HG02840 (cell line): ENCODE measurements around the gene NEDD4.
"Not testable (repeated sequence)": the region's sequence is repeated elsewhere in the genome, so short reads cannot be mapped to it uniquely, and the experiment has no call there.

Source experiments
- ATAC-seq: cut with Tn5 transposase; IDR thresholded peaks from one replicate; pipeline ENCODE4 v1.9.1; 2021; ENCODE audit warnings: mild to moderate bottlenecking, moderate library complexity, moderate number of reproducible peaks; ENCODE audit not compliant: unreplicated experiment, low FRiP score

Gene NEDD4

GRCh38 chr15:55960946-55961345 lies 32.5 kb downstream of the NEDD4 start:
- no peak for ATAC-seq

DNA sequence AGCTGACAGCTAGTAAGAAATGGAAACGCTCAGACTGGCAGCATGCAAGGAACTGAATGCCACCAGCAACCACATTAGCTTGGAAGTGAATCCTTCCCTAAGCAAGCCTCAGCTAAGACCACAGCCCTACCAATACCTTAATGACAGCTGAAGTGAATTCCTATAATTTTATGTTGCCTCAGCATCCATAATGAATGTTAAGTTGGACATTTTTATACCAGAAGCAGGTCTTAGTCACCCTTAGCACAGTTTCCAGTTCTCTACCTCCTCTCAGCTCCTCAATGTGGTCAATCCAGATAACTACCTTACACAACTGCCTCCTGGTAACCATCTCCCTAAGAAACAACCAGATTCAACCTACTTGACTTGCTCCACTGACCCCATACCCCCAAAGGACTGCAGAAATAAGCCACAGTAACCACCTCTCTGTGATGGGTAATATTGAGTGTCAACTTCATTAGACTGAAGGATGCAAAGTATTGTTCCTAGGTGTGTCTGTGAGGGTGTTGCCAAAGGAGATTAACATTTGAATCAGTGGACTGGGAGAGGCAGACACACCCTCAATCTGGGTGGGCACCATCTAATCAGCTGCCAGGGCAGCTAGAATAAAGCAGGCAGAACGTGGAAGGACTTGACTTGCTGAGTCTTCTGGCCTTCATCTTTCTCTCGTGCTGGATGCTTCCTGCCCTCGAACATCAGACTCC lies 33.5 kb downstream of the NEDD4 start:
- ATAC-seq = no peak

GRCh38 chr15:55958349-55958748 lies 35.1 kb downstream of the NEDD4 start:
- ATAC-seq = no peak

GRCh38 chr15:55954862-55955605 lies 38.4 kb downstream of the NEDD4 start:
- ATAC-seq = no peak

DNA sequence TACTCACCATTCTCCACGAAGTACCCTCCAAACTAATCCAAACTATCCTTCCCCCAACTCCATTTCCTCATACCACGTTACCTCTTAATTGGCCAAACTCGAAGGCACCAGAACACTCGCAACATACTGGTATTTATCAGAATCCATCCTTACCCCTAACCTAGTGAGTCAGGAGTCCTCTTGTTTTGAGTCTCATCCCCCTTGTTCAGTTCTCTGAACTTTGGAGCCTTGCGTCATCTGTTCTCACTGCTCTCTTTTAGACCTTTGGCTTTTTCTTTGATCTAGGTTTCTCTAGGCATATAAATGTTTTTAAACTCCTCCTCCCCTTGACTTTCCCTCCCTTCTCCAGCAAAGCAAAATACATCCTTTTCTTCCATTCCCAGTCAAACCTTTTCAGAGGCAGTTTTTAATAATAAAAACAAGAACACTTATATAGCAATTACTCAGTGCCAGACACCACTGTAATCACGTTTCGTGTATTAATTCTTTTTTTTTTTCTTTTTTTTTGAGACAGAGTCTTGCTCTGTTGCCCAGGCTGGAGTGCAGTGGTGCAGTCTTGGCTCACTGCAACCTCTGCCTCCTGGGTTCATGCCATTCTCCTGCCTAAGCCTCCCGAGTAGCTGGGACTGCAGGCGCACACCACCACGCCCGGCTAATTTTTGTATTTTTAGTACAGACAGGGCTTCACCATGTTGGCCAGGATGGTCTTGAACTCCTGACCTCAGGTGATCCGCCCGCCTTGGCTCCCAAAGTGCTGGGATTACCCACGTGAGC lies 40.7 kb downstream of the NEDD4 start:
- not testable (repeated sequence) for ATAC-seq

- not testable (repeated sequence) for ATAC-seq
These were observed 48.8 kb downstream of the NEDD4 start for GRCh38 chr15:55944606-55945005.

DNA sequence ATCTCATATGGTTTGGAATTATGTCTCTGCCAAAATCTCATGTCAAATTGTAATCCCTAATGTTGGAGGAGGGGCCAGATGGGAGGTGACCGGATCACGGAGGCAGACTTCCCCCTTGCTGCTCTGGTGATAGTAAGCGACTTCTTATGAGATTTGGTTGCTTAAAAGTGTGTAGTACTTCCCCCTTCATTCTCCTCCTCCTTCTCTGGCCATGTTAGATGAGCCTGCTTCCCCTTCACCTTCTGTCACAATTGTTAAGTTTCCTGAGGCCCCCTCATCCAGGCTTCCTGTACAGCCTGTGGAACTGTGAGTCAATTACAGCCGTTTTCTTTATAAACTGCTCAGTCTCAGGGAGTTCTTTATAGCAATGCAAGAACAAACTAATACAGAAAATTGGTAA lies 51.1 kb downstream of the NEDD4 start:
- no peak for ATAC-seq

DNA sequence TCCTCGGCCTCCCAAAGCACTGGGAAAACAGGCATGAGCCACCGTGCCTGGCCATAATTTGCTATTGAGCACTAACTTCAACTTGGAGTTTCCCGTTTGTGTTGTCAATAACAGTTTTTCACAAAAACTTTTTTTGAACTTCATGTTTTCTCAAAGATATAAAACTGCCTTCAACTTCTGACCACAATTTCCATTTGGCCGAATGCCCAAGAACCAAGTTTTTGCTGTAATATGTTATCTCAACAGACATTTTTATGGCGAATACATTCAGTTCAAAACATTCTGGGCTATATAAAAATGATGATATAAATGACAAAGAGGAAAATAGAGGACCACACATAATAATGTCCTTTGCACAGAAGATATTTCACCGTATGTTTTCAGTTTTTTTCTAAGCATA lies 56.4 kb downstream of the NEDD4 start:
- ATAC-seq = no peak

DNA sequence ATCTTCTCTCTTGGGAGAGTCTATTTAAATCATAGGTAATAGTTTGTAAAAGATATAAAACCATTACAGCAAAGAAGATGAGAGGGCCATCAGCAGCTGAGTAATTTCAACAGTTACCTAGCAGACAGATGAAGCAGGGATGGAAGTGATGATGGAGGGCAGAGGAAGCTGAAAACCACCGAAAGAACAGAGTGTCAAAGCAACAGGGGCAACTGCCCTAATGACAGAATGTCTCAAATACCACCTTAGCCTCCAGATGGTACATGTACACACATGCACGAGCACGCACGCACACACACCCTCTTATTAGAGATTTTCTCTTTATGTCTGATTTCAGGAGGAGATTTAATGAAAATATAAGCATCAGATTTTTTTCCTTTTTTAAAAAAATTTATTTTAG lies 64.5 kb downstream of the NEDD4 start:
- ATAC-seq = no peak

- ATAC-seq = no peak
These were observed 71.7 kb downstream of the NEDD4 start for GRCh38 chr15:55921744-55922143.

DNA sequence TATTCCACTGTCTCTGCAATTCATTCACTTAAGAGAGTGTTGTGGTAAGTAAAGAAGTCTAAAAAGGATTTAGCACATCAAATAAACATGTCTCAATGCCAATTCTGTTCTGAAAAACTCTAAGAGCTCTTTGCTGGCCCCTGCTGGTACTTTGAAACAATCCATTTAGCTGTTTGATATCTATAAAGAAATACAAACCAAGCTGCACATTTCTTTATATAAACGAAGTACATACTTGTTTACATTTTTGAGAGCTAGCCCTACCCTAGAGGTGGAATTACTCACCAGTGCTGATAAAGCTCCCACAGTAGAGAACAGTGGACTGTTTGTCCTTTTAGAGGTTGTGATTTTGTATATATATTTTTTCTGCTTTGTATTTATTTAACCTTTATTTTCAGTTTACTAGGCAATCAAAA lies 75.5 kb downstream of the NEDD4 start:
- ATAC-seq = no peak

DNA sequence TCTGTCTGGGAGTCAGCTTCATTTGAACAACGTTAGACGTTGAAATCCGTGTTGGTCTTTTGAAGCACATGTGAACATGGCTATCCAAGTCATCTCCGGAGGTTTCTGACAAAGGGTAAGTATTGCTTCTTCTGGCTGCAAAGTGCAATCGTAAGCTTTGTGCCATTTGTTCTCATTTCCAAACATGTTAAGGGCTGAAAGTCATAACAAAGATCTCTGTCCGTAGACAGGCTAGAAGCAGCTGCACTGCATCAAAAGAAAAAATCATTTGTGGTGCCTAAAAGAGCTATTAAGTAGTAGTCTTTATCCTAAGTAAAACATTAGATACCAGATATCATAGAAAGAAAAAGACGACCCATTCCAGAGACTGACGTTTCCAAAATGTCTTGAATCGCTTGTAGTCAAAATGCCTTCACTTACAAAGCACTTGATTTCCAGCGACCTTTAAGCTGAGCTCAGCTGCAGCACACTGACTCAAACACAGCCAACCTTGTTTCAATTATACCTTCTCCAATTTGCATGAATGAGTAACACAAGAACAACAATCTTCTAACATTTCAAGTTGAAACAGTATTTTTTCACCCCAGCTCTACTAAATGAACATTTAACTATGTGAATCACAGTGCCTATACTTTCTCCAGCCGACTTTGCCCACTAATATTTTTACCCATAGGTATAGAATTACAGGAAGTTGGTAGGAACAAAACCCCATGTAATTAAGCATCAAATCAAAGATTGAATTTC lies 76.6 kb downstream of the NEDD4 start:
- ATAC-seq = no peak

DNA sequence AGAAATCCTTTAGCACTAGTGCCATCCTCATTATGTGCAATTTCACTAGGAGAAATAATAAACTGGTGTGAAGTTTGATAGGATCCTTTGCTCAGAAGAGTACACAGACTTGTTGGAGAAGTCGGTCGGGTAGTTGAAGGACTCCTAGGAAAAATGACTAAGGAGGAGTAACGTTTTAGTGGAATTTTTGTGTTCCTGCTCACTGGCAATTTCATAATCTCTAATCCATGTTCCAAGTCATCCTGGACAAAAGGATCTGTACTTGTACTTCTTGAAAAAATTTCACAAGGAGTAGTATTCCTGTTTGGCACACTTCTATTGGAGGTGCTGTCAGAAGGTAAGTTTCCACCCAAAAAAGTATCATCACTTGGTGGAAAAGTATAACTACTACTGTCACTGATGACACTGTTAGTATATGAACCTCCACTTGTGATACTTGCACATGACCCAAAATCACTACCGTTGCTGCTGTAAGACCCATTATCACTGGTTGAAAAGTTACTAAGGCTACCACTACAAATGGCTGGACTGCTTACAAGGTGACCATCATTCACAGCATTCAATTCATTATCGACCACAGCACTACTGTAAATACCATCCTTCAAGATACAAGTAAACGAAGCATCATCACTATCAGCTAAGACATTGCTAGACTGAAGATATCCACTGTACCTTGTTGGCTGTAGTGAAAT lies 77.4 kb downstream of the NEDD4 start:
- no peak for ATAC-seq

GRCh38 chr15:55915221-55915620 lies 78.2 kb downstream of the NEDD4 start:
- no peak for ATAC-seq

- ATAC-seq = no peak
These were observed 79.0 kb downstream of the NEDD4 start for GRCh38 chr15:55914446-55914845.

GRCh38 chr15:55912982-55913381 lies 80.4 kb downstream of the NEDD4 start:
- no peak for ATAC-seq

GRCh38 chr15:55909036-55909811 lies 84.2 kb downstream of the NEDD4 start:
- no peak for ATAC-seq

DNA sequence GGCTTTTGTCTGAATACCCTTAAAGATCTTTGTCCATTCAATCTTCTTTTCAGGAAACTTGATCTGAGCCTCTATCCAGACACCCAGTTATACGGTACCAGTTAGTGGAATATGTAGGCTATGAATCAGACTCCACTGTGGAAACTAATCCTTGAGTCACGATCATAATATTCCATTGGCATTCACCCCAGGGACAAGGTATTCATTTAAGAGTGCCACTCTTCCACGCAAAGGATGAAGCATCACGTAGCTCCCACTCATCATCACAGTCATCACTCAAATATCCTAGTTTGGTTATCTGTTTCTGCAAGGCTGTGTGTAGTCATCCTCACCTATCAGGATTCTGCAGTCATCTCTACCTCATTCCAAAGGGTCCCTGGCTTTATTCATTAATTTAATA lies 85.6 kb downstream of the NEDD4 start:
- ATAC-seq = no peak

- ATAC-seq = no peak
These were observed 90.4 kb downstream of the NEDD4 start for GRCh38 chr15:55902981-55903380.
